Measurements from ENCODE around the gene ATP5PF.

The ATP5PF gene

DNA sequence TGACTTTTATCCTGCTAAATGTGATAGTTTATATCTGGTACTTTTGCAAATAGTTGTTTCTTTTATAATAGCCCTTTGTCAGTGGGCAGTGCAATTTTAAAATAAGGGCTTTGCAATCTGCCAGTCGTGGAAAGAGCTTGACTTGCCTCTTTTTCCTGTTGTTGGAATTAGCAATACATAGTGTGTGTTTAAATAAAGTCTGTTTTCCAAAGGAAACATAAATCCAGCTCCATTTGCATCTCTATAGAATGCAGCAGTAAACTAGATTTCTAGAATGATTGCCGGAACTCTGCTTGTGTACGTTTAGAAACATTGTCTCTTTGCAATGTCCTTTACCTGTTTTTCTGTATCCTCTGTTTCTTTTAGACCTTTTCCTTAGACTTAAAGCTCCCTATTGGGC is 33.2 kb upstream of the ATP5PF start:
- TF ChIP-seq, protein P1, sequence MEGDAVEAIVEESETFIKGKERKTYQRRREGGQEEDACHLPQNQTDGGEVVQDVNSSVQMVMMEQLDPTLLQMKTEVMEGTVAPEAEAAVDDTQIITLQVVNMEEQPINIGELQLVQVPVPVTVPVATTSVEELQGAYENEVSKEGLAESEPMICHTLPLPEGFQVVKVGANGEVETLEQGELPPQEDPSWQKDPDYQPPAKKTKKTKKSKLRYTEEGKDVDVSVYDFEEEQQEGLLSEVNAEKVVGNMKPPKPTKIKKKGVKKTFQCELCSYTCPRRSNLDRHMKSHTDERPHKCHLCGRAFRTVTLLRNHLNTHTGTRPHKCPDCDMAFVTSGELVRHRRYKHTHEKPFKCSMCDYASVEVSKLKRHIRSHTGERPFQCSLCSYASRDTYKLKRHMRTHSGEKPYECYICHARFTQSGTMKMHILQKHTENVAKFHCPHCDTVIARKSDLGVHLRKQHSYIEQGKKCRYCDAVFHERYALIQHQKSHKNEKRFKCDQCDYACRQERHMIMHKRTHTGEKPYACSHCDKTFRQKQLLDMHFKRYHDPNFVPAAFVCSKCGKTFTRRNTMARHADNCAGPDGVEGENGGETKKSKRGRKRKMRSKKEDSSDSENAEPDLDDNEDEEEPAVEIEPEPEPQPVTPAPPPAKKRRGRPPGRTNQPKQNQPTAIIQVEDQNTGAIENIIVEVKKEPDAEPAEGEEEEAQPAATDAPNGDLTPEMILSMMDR (IDR thresholded peaks at IDR 0.05; ENCODE audit: low read depth, low read length), result no peak
- TF ChIP-seq EZH2phosphoT487 (IDR thresholded peaks at IDR 0.05; ENCODE audit: low read depth), result no peak
- Histone ChIP-seq H3K27me3 (ENCODE audit: low read depth, low read length) (no peaks in the 10 kb centered on the region), H3K4me1 (ENCODE audit: low read length) (peaks cover 6% of the 10 kb centered on the region), H3K79me2 (ENCODE audit: low read length) (no peaks in the 10 kb centered on the region), H3K4me2 (ENCODE audit: low read length) (no peak overlapping the region), H3K4me3 (ENCODE audit: low read length) (no peak overlapping the region), H3K9ac (ENCODE audit: low read length) (no peak overlapping the region), H3K36me3 (replicated peaks; ENCODE audit: low read depth, low read length) (peaks cover 24% of the 10 kb centered on the region), H3K27ac (ENCODE audit: low read length) (no peak overlapping the region), H4K20me1 (ENCODE audit: insufficient read depth, low read length) (no peaks in the 10 kb centered on the region), H3K9me3 (ENCODE audit: insufficient read depth, low read length) (no peaks in the 10 kb centered on the region), H2AFZ (ENCODE audit: low read depth, low read length) (no peak overlapping the region)

DNA sequence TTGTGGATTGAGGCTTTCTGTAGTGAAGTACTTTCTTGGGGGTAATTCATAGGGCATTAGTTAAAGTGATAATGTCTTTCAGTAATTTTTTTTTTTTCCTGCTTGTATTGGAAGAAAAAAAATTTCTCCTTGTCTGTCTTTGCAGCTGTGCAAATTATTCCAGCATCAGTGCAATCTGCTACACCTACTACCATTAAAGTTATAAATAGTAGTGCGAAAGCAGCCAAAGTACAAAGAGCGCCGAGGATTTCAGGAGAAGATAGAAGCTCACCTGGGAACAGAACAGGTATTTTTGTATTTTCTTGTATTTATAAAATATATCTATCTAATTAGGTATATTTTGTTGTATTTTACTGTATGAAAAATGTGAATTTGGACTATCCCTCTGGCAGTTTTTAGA is 29.4 kb upstream of the ATP5PF start:
- Histone ChIP-seq H3K27ac (ENCODE audit: low read length) (no peak overlapping the region), H3K36me3 (replicated peaks; ENCODE audit: low read depth, low read length) (peaks cover 36% of the 10 kb centered on the region), H2AFZ (ENCODE audit: low read depth, low read length) (no peak overlapping the region), H3K27me3 (ENCODE audit: low read depth, low read length) (no peaks in the 10 kb centered on the region), H3K4me2 (ENCODE audit: low read length) (no peak overlapping the region), H3K9ac (ENCODE audit: low read length) (no peak overlapping the region), H4K20me1 (ENCODE audit: insufficient read depth, low read length) (no peaks in the 10 kb centered on the region), H3K79me2 (ENCODE audit: low read length) (no peaks in the 10 kb centered on the region), H3K4me1 (ENCODE audit: low read length) (no peaks in the 10 kb centered on the region), H3K9me3 (ENCODE audit: insufficient read depth, low read length) (no peaks in the 10 kb centered on the region), H3K4me3 (ENCODE audit: low read length) (no peak overlapping the region)
- TF ChIP-seq, protein P1 (IDR thresholded peaks at IDR 0.05; ENCODE audit: low read depth, low read length), result no peak

DNA sequence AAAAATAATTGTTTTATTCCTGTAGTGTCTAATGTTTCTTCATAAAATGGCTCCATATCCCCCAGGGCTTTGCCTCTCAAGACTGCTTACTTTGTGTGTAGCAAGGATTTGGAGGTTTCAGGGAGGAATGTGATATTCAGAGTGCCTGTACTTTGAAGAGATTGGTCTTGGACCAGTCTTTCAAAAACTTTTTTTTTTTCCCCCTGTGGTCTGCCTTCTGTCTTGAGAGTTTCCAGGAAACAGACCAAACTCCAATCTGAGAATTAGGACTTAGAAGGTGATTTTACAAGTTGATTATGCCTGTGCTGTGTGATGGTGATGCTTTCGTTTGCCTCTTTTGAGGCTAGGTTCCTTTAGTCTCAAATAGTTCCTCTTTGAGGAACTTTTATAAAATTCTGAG is 26.0 kb upstream of the ATP5PF start:
- Histone ChIP-seq H4K20me1 (ENCODE audit: insufficient read depth, low read length) (no peaks in the 10 kb centered on the region), H3K9ac (ENCODE audit: low read length) (no peak overlapping the region), H3K4me3 (ENCODE audit: low read length) (no peak overlapping the region), H3K4me1 (ENCODE audit: low read length) (no peaks in the 10 kb centered on the region), H3K36me3 (replicated peaks; ENCODE audit: low read depth, low read length) (peaks cover 24% of the 10 kb centered on the region), H3K4me2 (ENCODE audit: low read length) (no peak overlapping the region), H3K27ac (ENCODE audit: low read length) (no peak overlapping the region), H3K79me2 (ENCODE audit: low read length) (no peaks in the 10 kb centered on the region), H3K9me3 (ENCODE audit: insufficient read depth, low read length) (no peaks in the 10 kb centered on the region), H2AFZ (ENCODE audit: low read depth, low read length) (no peak overlapping the region), H3K27me3 (ENCODE audit: low read depth, low read length) (no peaks in the 10 kb centered on the region)
- TF ChIP-seq, protein P1 (IDR thresholded peaks at IDR 0.05; ENCODE audit: low read depth, low read length), result no peak
- no peak for TF ChIP-seq EZH2phosphoT487 (IDR thresholded peaks at IDR 0.05; ENCODE audit: low read depth)

DNA sequence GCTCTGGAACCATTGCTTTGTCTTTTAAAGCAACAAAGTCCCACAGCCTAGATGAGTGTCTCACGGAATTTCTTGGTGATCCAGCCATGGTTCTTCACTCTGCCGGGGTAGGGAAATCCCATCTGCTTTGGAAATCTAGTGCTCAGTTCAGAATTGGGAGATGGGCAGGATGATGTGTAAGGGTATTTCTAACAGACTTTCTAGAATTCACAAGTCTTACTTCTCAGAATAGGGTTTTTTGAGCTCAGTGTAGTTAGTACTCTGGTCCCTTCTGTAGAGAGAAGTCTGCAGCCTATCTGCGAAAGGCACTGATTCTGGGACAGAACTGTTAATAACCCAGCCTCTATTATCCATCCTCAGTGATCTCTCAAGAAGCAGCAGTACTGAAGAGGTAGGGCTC is 25.4 kb upstream of the ATP5PF start:
- no peaks in the 10 kb centered on the region for H3K27me3 ChIP-seq (ENCODE audit: low read depth, low read length)
- no peak for TF ChIP-seq EZH2phosphoT487 (IDR thresholded peaks at IDR 0.05; ENCODE audit: low read depth)
- TF ChIP-seq, protein P1 (IDR thresholded peaks at IDR 0.05; ENCODE audit: low read depth, low read length), result no peak

More for the DNA sequence above, 25.4 kb upstream of the ATP5PF start:
- Histone ChIP-seq H3K9me3 (ENCODE audit: insufficient read depth, low read length) (no peaks in the 10 kb centered on the region), H3K36me3 (replicated peaks; ENCODE audit: low read depth, low read length) (peaks cover 18% of the 10 kb centered on the region), H3K4me1 (ENCODE audit: low read length) (no peaks in the 10 kb centered on the region), H4K20me1 (ENCODE audit: insufficient read depth, low read length) (no peaks in the 10 kb centered on the region), H3K9ac (ENCODE audit: low read length) (no peak overlapping the region), H2AFZ (ENCODE audit: low read depth, low read length) (no peak overlapping the region), H3K27ac (ENCODE audit: low read length) (no peak overlapping the region), H3K4me3 (ENCODE audit: low read length) (no peak overlapping the region), H3K79me2 (ENCODE audit: low read length) (no peaks in the 10 kb centered on the region), H3K4me2 (ENCODE audit: low read length) (no peak overlapping the region)

Data from OCI-LY3 (cell line).